Jurkat, Clone E6-1 (cell line): ENCODE results near the gene TNNT1. TPM values are rescaled to one million over a fixed set of nuclear protein-coding genes. Genes with fewer than 3 reads are reported as not detected.
A peak's percentile ranks its signal among the peaks of the same experiment; 100 is the strongest.

Experiments
- DNase-seq: peaks from one replicate; pipeline ENCODE4 v3.0.0-alpha.2; 2011; ENCODE audit warnings: low read depth, low spot score
- H3K4me3 ChIP-seq: 2 replicates; pipeline ENCODE4 v1.5.1; 2011; ENCODE audit warnings: mild to moderate bottlenecking, low read length, control low read depth, moderate library complexity
- polyA plus RNA-seq: library from polyadenylated mRNA; unstranded; fragments of >200 nt; gene quantifications from one replicate; pipeline ENCODE4 v1.2.1, GENCODE V29; 2012; ENCODE audit warnings: missing spikeins; ENCODE audit not compliant: insufficient read length, insufficient read depth

TNNT1 gene, protein sequence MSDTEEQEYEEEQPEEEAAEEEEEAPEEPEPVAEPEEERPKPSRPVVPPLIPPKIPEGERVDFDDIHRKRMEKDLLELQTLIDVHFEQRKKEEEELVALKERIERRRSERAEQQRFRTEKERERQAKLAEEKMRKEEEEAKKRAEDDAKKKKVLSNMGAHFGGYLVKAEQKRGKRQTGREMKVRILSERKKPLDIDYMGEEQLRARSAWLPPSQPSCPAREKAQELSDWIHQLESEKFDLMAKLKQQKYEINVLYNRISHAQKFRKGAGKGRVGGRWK
- 30.1 TPM for polyA plus RNA-seq

DNA sequence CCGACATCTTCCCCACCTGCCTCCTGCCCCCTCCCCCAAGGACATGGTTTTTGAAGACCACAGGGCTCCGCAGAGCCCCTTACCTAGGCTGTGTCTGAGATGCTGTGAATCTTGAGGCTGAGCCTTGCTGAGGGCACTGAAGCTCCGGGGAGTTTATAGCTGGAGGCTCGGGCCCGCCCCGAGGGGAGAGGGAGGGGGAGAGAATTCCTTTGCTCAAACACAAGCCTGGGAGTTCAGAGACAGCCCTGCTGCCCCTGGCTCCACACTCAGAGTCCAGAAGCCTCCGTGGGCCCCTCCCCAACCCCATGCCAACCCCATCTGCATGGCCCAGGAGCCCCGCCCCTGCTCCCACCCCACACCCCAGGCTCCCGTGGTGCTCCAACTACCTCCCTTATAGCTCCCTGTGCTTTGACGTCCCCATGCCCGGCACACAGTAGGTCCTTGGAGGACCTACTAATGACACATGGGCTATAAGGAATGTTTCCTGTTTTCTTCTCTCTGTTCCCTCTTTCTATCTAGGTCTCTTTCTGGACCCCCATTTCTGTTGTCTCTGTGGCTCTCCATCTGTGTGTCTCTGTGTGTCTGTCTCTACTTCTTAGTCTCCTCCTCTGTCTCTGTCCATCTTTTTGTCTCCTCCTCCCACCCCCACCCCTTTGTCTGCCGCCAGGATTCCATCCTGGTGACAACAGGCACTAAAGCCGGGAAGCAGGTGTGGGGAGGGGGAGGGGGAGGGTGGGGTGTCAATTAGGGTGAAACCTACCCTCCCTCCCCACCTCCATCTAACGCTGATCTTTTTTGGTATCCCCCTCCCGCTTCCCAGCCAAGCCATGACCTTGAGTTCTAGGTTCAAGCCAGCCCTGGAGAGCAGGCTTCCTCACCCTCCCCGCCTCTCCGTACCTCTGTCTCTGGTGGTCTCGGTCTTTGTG, at the start of gene TNNT1:
Gene TNNT1, minus strand, starts transcription at position 129 of the 926 bp plus-strand sequence. CDS start 2,049 bp downstream, outside the sequence.
- no peak for DNase-seq
- no peak within 1 kb of the TSS for H3K4me3 ChIP-seq

- no peak for DNase-seq
- H3K4me3 ChIP-seq = no peak overlapping the region
Observed at GRCh38 chr19:55198651-55199050, 49.6 kb upstream of the TNNT1 start.

DNA sequence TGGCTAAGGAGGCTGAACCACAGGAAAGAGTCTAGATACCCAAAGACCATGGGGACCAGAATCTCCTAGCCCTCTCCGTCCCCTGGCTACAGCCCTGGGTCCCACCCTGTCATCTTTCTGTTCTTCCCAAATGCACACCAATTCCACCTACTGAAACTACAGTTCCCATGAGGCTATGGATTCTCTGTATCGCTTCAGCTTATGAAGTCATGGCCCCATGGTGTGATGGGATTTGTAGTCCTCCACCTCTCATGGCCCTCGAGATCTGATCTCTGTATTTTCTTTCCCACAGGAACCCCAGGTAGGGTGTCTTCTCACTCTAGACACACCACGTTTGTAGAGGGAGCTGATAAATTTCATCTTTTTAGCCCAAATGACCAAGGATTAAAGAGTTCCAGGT, 48.5 kb upstream of the TNNT1 start:
- no peak overlapping the region for H3K4me3 ChIP-seq
- DNase-seq = no peak

DNA sequence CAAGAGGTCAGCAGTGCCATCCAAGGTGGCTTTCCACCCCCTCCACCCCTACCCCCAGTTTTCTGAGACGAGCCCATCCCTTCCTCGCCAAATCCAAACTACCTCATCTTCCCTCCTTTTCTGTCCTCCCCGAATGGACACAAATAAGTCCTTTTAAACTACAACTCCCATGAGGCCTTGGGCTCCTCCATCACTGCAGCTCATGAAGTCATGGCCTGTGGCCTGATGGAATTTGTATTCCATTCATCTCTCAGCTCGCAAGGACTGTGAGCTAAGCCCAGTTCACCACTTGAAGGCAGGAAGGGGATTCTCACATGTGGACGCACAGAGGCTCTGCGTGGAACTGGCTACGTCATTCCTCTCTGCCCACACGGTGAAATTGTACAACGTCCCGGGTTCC, 47.8 kb upstream of the TNNT1 start:
- no peak overlapping the region for H3K4me3 ChIP-seq
- no peak for DNase-seq

- no peak overlapping the region for H3K4me3 ChIP-seq
- no peak for DNase-seq
Observed at GRCh38 chr19:55193481-55193880, 44.5 kb upstream of the TNNT1 start.

- DNase-seq = no peak
- no peak overlapping the region for H3K4me3 ChIP-seq
Observed at GRCh38 chr19:55189403-55189835, 40.4 kb upstream of the TNNT1 start.

- DNase-seq = no peak
Observed at GRCh38 chr19:55188625-55189024, 39.6 kb upstream of the TNNT1 start.

GRCh38 chr19:55186080-55186479, 37.1 kb upstream of the TNNT1 start:
- DNase-seq = no peak
- no peak overlapping the region for H3K4me3 ChIP-seq

More at GRCh38 chr19:55188625-55189024, 39.6 kb upstream of the TNNT1 start:
- H3K4me3 ChIP-seq = no peak overlapping the region

DNA sequence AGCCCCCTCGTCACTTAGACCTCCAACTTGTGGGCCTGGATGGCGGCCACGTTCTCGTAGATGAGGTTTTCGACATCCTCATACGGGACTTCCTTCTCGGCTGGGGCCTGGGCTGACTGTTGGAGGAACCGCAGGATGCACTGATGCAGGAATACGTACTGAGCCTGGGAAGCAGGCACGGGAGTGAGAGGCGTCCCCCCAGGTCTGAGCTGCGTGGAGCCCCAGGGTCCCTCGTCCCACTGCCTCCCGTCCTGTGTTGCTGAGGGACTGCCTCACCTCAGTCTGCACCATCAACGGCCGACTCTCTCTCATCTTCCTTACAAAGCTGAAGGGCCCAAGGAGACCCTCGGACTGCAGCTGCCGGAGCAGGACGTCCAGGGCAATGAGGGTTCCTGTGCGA, 32.7 kb upstream of the TNNT1 start:
- DNase-seq = no peak
- no peak overlapping the region for H3K4me3 ChIP-seq

DNA sequence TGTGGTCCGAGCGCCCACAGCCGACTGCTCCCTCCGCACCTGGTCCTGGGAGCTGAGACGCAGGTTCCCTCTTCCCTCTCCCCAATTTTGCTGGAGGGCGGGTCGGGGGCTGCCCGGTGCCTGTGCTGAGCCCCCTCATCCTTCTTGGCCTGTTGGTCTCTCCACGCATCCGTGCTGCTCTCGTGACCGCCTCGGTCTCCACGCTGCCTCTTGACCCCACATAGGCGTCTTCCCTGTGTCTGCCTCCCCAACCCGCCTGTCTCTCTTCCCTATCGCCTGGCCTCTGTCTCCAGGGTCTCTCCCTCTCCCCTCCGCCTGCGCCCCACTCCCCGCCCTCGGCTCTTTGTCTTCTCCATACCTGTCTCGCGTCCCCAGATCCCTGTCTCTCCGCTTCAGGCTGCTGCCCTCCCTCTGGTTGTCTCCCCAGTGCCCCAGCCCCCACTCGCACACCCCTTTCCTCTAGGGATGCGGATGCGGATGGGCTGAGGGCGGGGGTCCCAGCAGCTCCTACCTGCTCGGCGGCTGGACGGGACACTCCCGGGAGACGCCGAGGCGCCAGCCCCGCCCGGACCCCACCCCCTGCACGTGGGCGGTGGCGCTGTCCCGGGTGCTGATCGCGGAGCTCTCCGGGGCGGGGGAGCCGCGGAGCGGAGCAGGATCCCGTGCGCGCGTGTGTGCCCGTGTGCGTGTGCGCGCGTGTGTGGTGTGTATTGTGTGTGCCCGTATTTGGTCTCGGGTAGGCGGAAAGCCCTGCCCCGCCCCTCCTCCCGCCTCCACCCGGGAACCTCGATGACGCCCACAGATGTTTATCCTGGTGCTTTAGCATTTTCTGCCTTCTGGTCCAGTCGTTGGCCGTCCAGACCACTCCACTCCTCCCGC, 30.8 kb upstream of the TNNT1 start, which contains the start of gene SYT5:
Gene SYT5, minus strand, starts transcription at position 684 of the 879 bp plus-strand sequence. CDS start 1,248 bp downstream, outside the sequence.
- DNase-seq = no peak
- peak within 1 kb of the TSS; percentile 62 for H3K4me3 ChIP-seq

GRCh38 chr19:55178781-55179599, 30.0 kb upstream of the TNNT1 start:
- DNase-seq = peak; percentile 94
- peak overlapping the region; percentile 62 for H3K4me3 ChIP-seq

DNA sequence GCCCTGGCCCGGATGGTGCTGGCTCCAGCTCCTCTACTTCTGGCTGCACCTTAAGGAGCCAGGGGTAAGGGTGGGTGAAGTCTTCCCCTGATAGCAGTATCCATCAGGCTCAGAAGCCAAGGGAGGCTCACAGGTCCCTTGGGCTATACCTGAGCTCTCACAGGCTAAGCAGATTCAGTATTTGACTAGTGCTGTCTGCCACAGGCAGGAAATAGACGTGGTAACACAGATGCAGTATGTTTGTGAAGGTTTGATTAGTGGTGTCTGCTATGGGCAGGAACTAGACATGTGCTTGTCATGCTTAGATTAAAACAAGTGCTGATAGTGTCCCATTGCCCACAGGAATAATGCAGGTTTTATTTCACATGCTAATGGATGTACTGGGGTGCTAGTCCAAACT, 27.1 kb upstream of the TNNT1 start:
- no peak overlapping the region for H3K4me3 ChIP-seq
- DNase-seq = peak; percentile 69

DNA sequence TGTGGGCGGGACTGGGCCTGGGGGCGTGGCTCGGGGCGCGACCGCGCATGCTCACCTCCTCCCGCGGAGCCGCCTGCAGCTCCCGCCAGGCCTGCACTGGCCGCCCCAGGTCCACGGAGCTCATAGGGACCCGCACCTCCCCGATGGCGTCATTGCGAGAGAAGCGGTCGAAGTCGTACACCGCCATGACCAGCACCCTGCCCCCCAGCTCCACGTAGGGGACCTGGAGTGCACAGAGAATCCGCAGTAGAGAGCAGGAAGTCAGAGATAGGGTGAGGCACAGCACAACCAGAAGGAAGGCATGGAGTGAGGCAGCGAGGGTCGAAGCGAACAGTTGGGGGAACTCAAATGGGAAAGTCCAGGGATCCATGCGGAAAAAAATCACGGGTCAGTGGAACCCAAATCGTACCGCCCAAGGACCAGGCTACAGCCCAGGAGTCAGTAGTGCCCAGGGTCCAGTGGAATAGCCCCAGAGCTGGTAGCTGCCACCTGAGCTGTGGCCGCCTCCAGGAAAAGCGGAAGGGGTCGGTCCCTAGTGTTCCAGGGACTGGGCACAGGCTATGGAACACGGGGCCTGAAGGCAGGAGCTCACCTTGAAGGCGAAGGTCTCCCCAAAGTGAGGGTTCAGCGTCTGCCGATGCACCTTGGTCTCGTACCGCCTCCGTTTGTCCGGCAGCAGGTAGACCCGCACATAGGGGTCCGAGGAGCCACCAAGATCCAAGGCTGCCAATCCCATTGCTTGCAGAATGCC, 26.3 kb upstream of the TNNT1 start:
- H3K4me3 ChIP-seq = no peak overlapping the region
- DNase-seq = no peak

DNA sequence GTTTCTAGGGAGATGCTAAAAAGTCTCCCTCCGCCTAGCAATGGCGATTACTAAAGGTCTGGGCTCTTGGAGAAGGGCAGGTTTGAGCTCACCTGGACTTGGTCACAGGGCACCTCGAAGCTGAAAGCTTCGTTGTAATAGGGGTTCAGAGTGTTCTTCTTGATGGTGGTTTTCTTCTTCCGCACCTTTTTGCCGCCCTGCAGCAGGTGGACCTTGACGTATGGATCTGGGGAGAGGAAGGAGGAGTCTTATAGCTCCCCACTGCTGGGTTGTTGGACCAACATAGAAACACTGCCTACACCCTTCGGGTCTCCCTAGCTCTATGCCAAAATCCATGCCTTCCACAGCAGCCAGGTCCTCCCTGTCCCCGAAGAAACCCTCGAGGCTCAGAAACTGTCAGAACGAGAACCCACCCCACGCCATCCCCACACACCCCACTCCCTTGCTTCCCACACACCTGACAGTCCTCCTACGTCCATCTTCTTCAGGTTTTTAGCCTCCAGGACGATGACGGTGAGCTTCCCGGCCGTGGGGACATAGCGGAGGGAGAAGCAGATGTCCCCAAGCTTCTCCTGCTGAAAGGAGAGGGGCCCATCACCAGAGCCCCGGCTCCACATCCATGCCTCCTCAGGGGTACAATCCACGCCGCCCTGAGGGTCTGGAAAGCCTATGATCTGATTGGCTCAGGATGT, 25.6 kb upstream of the TNNT1 start:
- peak overlapping the region; percentile 51; the same call in 1 of the 2 replicates for H3K4me3 ChIP-seq
- no peak for DNase-seq

DNA sequence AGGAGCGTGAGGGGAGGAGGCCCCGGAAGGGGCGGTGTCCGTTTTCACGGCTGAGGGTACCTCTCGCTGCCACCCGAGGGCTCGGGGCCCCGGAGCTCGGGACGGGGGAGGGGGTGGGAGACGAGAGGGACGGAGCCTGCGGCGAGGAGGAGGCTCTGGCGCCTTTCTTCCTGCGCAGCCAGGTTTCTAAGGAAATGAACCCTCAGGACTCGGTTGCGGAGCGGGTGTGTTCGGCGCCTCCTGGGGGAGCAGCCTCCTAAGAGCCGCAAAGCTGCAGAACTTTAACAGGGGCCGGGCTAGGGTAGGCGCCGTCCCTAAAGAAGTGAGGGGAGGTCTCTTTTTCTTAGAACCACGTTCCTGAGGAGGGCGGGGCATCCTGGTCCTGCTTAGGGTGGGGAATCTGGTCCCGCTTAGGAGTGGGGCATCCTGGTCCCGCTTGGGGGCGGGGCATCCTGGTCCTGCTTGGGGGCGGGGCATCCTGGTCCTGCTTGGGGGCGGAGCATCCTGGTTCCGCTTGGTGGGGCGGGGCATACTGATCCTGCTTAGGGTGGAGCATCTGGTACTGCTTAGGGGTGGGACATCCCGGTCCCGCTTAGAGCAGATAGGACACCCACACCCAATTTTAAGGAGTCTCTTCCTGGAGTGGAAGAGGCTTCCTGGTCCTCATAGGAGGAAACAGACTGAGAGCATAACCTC, 24.9 kb upstream of the TNNT1 start:
- peak overlapping the region; percentile 51 for H3K4me3 ChIP-seq
- DNase-seq = no peak

GRCh38 chr19:55173186-55173713, 24.2 kb upstream of the TNNT1 start:
- DNase-seq = no peak
- peak overlapping the region; percentile 51 for H3K4me3 ChIP-seq
